IMR-90 (cell line): ENCODE results near the gene TERB1. TPM values are rescaled to one million over a fixed set of nuclear protein-coding genes. Genes with fewer than 3 reads are reported as not detected.

ENCODE experiments used
- ATAC-seq: fragments of 200-7000 bp; cut with Tn5 transposase; 2 replicates; pipeline ENCODE4 v1.9.1; 2020; ENCODE audit warnings: low read depth, mild to moderate bottlenecking, moderate library complexity
- BruUV-seq: library from RNA; stranded (reverse); fragments of 400-500 nt; replicated peaks from 2 replicates; lab custom pipeline; 2021; lab: Mats Ljungman, UMichigan
- CTCF ChIA-PET: fragments of 300-600 bp; formaldehyde crosslinking; extraction: SDS; loops from one replicate; lab custom pipeline; 2021; ENCODE audit warnings: antibody characterized with exemption; lab: Yijun Ruan, JAX
- POLR2A ChIA-PET: fragments of 300-600 bp; sonication (Branson Sonifier 250); formaldehyde crosslinking; loops from one replicate; lab custom pipeline; 2022; ENCODE audit warnings: antibody characterized with exemption; ENCODE audit not compliant: unreplicated experiment; lab: Charles Lee
- DNase-seq: peaks from one replicate; pipeline ENCODE4 v3.0.0; 2013
- H2AFZ ChIP-seq: replicated peaks from 2 replicates; pipeline ENCODE3; 2013; ENCODE audit warnings: low read length, mild to moderate bottlenecking; ENCODE audit not compliant: poor library complexity
- H2AK5ac ChIP-seq: 2 replicates; pipeline ENCODE4 v1.6.1; 2013; ENCODE audit warnings: low read depth, low read length, inconsistent platforms
- H2AK9ac ChIP-seq: replicated peaks from 2 replicates; pipeline ENCODE3; 2013; ENCODE audit warnings: mild to moderate bottlenecking, low read depth, low read length, moderate library complexity; ENCODE audit not compliant: poor library complexity
- H2BK120ac ChIP-seq: 2 replicates; pipeline ENCODE4 v1.6.1; 2013; ENCODE audit warnings: low read depth, low read length, inconsistent platforms
- H2BK15ac ChIP-seq: 3 replicates; pipeline ENCODE4 v1.6.1; 2013; ENCODE audit warnings: low read depth, low read length, inconsistent platforms
- H2BK20ac ChIP-seq: 2 replicates; pipeline ENCODE4 v1.6.1; 2013; ENCODE audit warnings: low read depth, mild to moderate bottlenecking, inconsistent platforms, low read length, moderate library complexity
- H2BK5ac ChIP-seq: 2 replicates; pipeline ENCODE4 v1.6.1; 2013; ENCODE audit warnings: mild to moderate bottlenecking, low read depth, low read length, inconsistent platforms; ENCODE audit not compliant: poor library complexity, severe bottlenecking
- H3K14ac ChIP-seq: replicated peaks from 2 replicates; pipeline ENCODE4 v1.6.1; 2013; ENCODE audit warnings: low read depth, low read length, inconsistent platforms
- H3K18ac ChIP-seq: 2 replicates; pipeline ENCODE4 v1.6.1; 2013; ENCODE audit warnings: low read depth, low read length, control low read depth
- H3K23ac ChIP-seq: 2 replicates; pipeline ENCODE4 v1.6.1; 2013; ENCODE audit warnings: low read depth, low read length, inconsistent platforms
- H3K27ac ChIP-seq: 2 replicates; pipeline ENCODE4 v1.5.1; 2013; ENCODE audit warnings: mild to moderate bottlenecking, control low read depth, low read length; ENCODE audit not compliant: insufficient read depth
- H3K27me3 ChIP-seq: 2 replicates; pipeline ENCODE4 v1.6.1; 2013; ENCODE audit warnings: low read length; ENCODE audit not compliant: control insufficient read depth, insufficient read depth
- H3K36me3 ChIP-seq: 2 replicates; pipeline ENCODE4 v1.6.1; 2013; ENCODE audit warnings: low read length, mixed read lengths; ENCODE audit not compliant: control insufficient read depth, insufficient read depth
- H3K4ac ChIP-seq: 2 replicates; pipeline ENCODE4 v1.6.1; 2013; ENCODE audit warnings: low read depth, low read length, inconsistent platforms
- H3K4me1 ChIP-seq: 2 replicates; pipeline ENCODE4 v1.6.1; 2013; ENCODE audit warnings: low read length, mixed read lengths; ENCODE audit not compliant: control insufficient read depth, insufficient read depth
- H3K4me2 ChIP-seq: 2 replicates; pipeline ENCODE4 v1.6.1; 2013; ENCODE audit warnings: low read depth, mild to moderate bottlenecking, control low read depth, low read length, moderate library complexity
- H3K4me3 ChIP-seq: 2 replicates; pipeline ENCODE4 v1.5.1; 2013; ENCODE audit warnings: low read depth, mild to moderate bottlenecking, control low read depth, low read length, moderate library complexity; ENCODE audit not compliant: insufficient read depth
- H3K56ac ChIP-seq: 2 replicates; pipeline ENCODE4 v1.6.1; 2013; ENCODE audit warnings: low read length, inconsistent platforms; ENCODE audit not compliant: insufficient read depth; ENCODE audit errors: extremely low read depth
- H3K79me1 ChIP-seq, 2 experiments: 2 replicates each; pipeline ENCODE4 v1.6.1; 2013; ENCODE audit warnings: low read length in 2 of 2, inconsistent platforms in 1 of 2, low read depth in 1 of 2
- H3K9ac ChIP-seq: 2 replicates; pipeline ENCODE4 v1.6.1; 2013; ENCODE audit warnings: low read depth, low read length, control low read depth
- H3K9me1 ChIP-seq: 2 replicates; pipeline ENCODE4 v1.6.1; 2013; ENCODE audit warnings: low read length, inconsistent platforms; ENCODE audit not compliant: insufficient read depth
- H3K9me3 ChIP-seq: 2 replicates; pipeline ENCODE4 v1.6.1; 2013; ENCODE audit warnings: low read length; ENCODE audit not compliant: control insufficient read depth, insufficient read depth
- H4K20me1 ChIP-seq: 2 replicates; pipeline ENCODE4 v1.6.1; 2013; ENCODE audit warnings: low read length, inconsistent platforms; ENCODE audit not compliant: insufficient read depth
- H4K5ac ChIP-seq: 2 replicates; pipeline ENCODE4 v1.6.1; 2013; ENCODE audit warnings: mild to moderate bottlenecking, low read depth, low read length, control low read depth
- H4K8ac ChIP-seq, 2 experiments: 2 replicates each; pipeline ENCODE4 v1.6.1; 2013; ENCODE audit warnings: low read depth in 2 of 2, low read length in 2 of 2, control low read depth in 1 of 2, inconsistent platforms in 1 of 2
- H4K91ac ChIP-seq: 2 replicates; pipeline ENCODE4 v1.6.1; 2013; ENCODE audit warnings: low read depth, low read length, inconsistent platforms; ENCODE audit not compliant: insufficient read depth
- BHLHE40 ChIP-seq: fragments of 150-350 bp; IDR thresholded peaks from 2 replicates; pipeline ENCODE4 v1.6.1; 2016; ENCODE audit warnings: mild to moderate bottlenecking, low read depth, low read length
- CEBPB ChIP-seq: IDR thresholded peaks from 2 replicates; pipeline ENCODE4 v1.6.1; 2012; ENCODE audit warnings: low read depth, low read length, improper control_type of control experiment
- CHD1 ChIP-seq: IDR thresholded peaks from 2 replicates; pipeline ENCODE4 v1.6.1; 2012; ENCODE audit warnings: low read depth, low read length, improper control_type of control experiment
- CTCF ChIP-seq: conservative IDR thresholded peaks from 2 replicates; pipeline ENCODE4 v1.5.1; 2012; ENCODE audit warnings: mild to moderate bottlenecking, low read depth, low read length, improper control_type of control experiment
- FOS ChIP-seq: fragments of 150-350 bp; IDR thresholded peaks from 2 replicates; pipeline ENCODE4 v1.6.1; 2016; ENCODE audit warnings: low read depth, low read length
- MAFK ChIP-seq: IDR thresholded peaks from 2 replicates; pipeline ENCODE4 v1.6.1; 2012; ENCODE audit warnings: low read depth, low read length, improper control_type of control experiment
- MAZ ChIP-seq: IDR thresholded peaks from 2 replicates; pipeline ENCODE4 v1.6.1; 2012; ENCODE audit warnings: low read depth, mild to moderate bottlenecking, low read length, improper control_type of control experiment, moderate library complexity, borderline replicate concordance
- MXI1 ChIP-seq: IDR thresholded peaks from 2 replicates; pipeline ENCODE4 v1.6.1; 2012; ENCODE audit warnings: low read depth, mild to moderate bottlenecking, low read length, moderate library complexity, borderline replicate concordance
- NFE2L2 ChIP-seq: fragments of 150-350 bp; IDR thresholded peaks from 2 replicates; pipeline ENCODE4 v1.6.1; 2016; ENCODE audit warnings: low read depth, mild to moderate bottlenecking, low read length
- POLR2A ChIP-seq: IDR thresholded peaks from 2 replicates; pipeline ENCODE4 v1.6.1; 2012; ENCODE audit warnings: mild to moderate bottlenecking, low read depth, low read length
- RAD21 ChIP-seq: IDR thresholded peaks from 2 replicates; pipeline ENCODE4 v1.6.1; 2012; ENCODE audit warnings: low read length, improper control_type of control experiment
- RCOR1 ChIP-seq: IDR thresholded peaks from 2 replicates; pipeline ENCODE4 v1.6.1; 2012; ENCODE audit warnings: mild to moderate bottlenecking, low read length, improper control_type of control experiment; ENCODE audit not compliant: insufficient replicate concordance
- RFX5 ChIP-seq: IDR thresholded peaks from 2 replicates; pipeline ENCODE4 v1.8.0; 2012; ENCODE audit warnings: low read depth, mild to moderate bottlenecking, low read length, moderate library complexity
- SMC3 ChIP-seq: fragments of 150-350 bp; IDR thresholded peaks from 2 replicates; pipeline ENCODE4 v1.6.1; 2016; ENCODE audit warnings: low read depth, mild to moderate bottlenecking, antibody characterized with exemption, low read length, moderate library complexity
- WGBS, 2 experiments: methylation state at CpG; one replicate each; pipeline versions ENCODE4 v1.1.5 to v1.1.7; 2013; ENCODE audit warnings: missing lambda C conversion rate in 2 of 2; ENCODE audit not compliant: insufficient read length in 1 of 2; ENCODE audit errors: extremely low coverage in 2 of 2; 5-methylcytosine and 5-hydroxymethylcytosine counted together
- dilution Hi-C: fragments of 300-500 bp; cut with HindIII; formaldehyde crosslinking; loops from one replicate; pipeline ENCODE4 v1.14.3; 2018; ENCODE audit warnings: low sequenced_read_pairs; ENCODE audit not compliant: unreplicated experiment
- in situ Hi-C: fragments of 300-500 bp; cut with MboI; formaldehyde crosslinking; loops from 3 replicates; pipeline ENCODE4 v1.14.3; 2019; ENCODE audit warnings: low sequenced_read_pairs, inconsistent platforms, mixed read lengths
- intact Hi-C: fragments of 100-400 bp; cut with micrococcal nuclease; formaldehyde crosslinking; loops from 2 replicates; pipeline ENCODE4 v1.10.0; 2022
- polyA plus RNA-seq, 3 experiments: library from polyadenylated mRNA; depleted of rRNA; stranded (reverse); fragments of >200 nt; gene quantifications; 2 replicates each; pipeline ENCODE4 v1.2.3, GENCODE V29; 2012; ENCODE audit warnings: low replicate concordance in 1 of 3
- total RNA-seq: library from RNA; depleted of rRNA; stranded (reverse); fragments of >200 nt; gene quantifications from 2 replicates; pipeline ENCODE4 v1.2.3, GENCODE V29; 2012
- TF ChIP-seq, protein P1 (sequence below): fragments of 150-350 bp; IDR thresholded peaks from 2 replicates; pipeline ENCODE4 v1.6.1; 2016; ENCODE audit warnings: low read depth, mild to moderate bottlenecking, low read length, moderate library complexity, borderline replicate concordance
- TF ChIP-seq, protein P2 (sequence below): fragments of 150-350 bp; IDR thresholded peaks from 2 replicates; pipeline ENCODE4 v1.6.1; 2017; ENCODE audit warnings: mild to moderate bottlenecking, antibody characterized with exemption, low read length, low read depth

Gene TERB1
- total and polyA plus RNA-seq, 2 of the 4 experiments (the other 2 are of a cell fraction), result not detected

DNA sequence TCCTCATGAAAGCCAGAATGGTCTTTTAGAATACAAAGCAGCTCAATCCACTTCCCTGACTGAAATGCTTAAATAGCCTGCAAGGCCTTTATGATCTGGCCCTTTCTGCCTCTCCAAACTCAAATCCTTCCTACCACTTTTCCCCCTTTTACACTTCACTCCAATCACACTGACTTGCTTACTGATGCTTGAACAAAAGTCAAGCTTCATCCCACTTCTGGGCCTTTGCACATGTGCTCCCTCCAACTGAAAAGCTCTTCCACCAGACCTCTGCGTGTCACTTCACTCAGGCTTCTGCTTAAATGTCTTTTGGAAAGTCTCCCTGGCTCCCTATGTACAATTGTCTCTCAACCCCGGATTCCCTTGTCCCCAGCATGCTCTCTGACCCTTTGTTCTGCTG is 13.3 kb upstream of the TERB1 start:
- no peak for DNase-seq
- no peak overlapping the region for H4K8ac ChIP-seq
- no peak overlapping the region for H3K18ac ChIP-seq
- ATAC-seq, result no peak
- intact Hi-C loops, result no loop called here
- H3K27me3 ChIP-seq, result no peaks in the 10 kb centered on the region
- H2AFZ ChIP-seq, result no peak overlapping the region
- no peaks in the 10 kb centered on the region for H3K4me1 ChIP-seq
- no peak overlapping the region for H2AK5ac ChIP-seq
- no peak overlapping the region for H3K14ac ChIP-seq
- no peak overlapping the region for H2BK20ac ChIP-seq
- H2BK5ac ChIP-seq, result no peak overlapping the region
- H3K4ac ChIP-seq, result no peak overlapping the region
- H2AK9ac ChIP-seq, result no peak overlapping the region
- H3K9me1 ChIP-seq, result no peaks in the 10 kb centered on the region
- no peak for TF ChIP-seq NFE2L2
- TF ChIP-seq, protein P1, sequence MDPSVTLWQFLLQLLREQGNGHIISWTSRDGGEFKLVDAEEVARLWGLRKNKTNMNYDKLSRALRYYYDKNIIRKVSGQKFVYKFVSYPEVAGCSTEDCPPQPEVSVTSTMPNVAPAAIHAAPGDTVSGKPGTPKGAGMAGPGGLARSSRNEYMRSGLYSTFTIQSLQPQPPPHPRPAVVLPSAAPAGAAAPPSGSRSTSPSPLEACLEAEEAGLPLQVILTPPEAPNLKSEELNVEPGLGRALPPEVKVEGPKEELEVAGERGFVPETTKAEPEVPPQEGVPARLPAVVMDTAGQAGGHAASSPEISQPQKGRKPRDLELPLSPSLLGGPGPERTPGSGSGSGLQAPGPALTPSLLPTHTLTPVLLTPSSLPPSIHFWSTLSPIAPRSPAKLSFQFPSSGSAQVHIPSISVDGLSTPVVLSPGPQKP, result no peak
- no peak for TF ChIP-seq RCOR1
- no peak for TF ChIP-seq BHLHE40
- TF ChIP-seq FOS, result no peak
- TF ChIP-seq CEBPB, result no peak
- TF ChIP-seq MAZ, result no peak
- TF ChIP-seq MAFK, result no peak
- TF ChIP-seq, protein P2, sequence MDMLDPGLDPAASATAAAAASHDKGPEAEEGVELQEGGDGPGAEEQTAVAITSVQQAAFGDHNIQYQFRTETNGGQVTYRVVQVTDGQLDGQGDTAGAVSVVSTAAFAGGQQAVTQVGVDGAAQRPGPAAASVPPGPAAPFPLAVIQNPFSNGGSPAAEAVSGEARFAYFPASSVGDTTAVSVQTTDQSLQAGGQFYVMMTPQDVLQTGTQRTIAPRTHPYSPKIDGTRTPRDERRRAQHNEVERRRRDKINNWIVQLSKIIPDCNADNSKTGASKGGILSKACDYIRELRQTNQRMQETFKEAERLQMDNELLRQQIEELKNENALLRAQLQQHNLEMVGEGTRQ, result no peak
- no peak for TF ChIP-seq POLR2A
- TF ChIP-seq RAD21, result no peak
- no peak for TF ChIP-seq CTCF
- no peak for TF ChIP-seq CHD1
- TF ChIP-seq RFX5, result no peak
- no peak for TF ChIP-seq SMC3
- TF ChIP-seq MXI1, result no peak
- no peaks in the 10 kb centered on the region for H3K79me1 ChIP-seq
- in situ Hi-C loops, result no loop called here
- no peak overlapping the region for H2BK15ac ChIP-seq
- no peak overlapping the region for H3K23ac ChIP-seq
- H3K36me3 ChIP-seq, result peaks cover 31% of the 10 kb centered on the region
- H2BK120ac ChIP-seq, result no peak overlapping the region
- CTCF ChIA-PET, result interaction anchor here (0.6 kb wide), 1 partner anchor 16 kb away, joined by 5 read pairs; the partner anchor contains the start of gene NAE1
- H3K9ac ChIP-seq, result no peak overlapping the region
- no peaks in the 10 kb centered on the region for H4K20me1 ChIP-seq
- no peak overlapping the region for H3K27ac ChIP-seq
- H3K4me3 ChIP-seq, result no peak overlapping the region
- BruUV-seq, result no TSS peak
- H4K5ac ChIP-seq, result no peak overlapping the region
- no peak overlapping the region for H3K4me2 ChIP-seq
- WGBS, 2 experiments, result no CpG with 5 or more reads among the region's 2 CpGs
- dilution Hi-C loops, result no loop called here
- H3K9me3 ChIP-seq, result no peaks in the 10 kb centered on the region
- no peak overlapping the region for H3K56ac ChIP-seq
- POLR2A ChIA-PET, result no interaction called here
- H4K91ac ChIP-seq, result no peak overlapping the region
